ENCODE data around the gene TFR2.

The TFR2 gene

GRCh38 chr7:100641463-100641859, at the start of gene TFR2:
Gene TFR2 (minus strand): TSS chr7:100641552. CDS start chr7:100641509, 43 bp downstream.
- no peak for DNase-seq (ENCODE audit: low read depth in 2 of 2)

- no peak for DNase-seq (ENCODE audit: low read depth in 2 of 2)
Observed at GRCh38 chr7:100689230-100690135, 48.1 kb upstream of the TFR2 start.

DNA sequence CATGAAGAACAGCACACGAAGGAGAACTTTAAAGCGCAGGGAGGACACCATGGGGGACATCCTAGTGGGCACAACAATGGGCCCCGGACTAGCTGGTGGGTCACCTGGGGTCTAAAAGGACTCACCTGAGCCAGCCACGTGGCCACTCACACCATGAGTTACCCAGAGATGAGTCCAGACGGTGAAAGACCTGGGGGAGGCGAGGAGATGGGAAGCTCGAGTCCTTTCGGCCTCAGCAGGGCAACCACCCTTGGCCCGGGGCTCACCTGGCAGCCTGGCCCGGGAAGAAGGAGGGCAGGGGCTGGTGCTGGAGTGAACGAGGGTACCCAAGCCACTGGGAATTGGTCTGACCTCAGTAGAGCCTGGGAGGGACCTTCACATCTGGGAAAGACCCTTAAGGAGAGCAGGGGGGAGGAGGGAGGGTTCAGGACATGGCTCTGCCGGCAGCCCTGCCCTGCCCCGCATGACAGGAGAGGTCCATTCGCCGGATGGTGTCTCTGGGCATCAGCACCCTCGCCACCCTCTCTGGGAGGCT, 47.0 kb upstream of the TFR2 start:
- no peak for DNase-seq (ENCODE audit: low read depth in 2 of 2)

- no peak for DNase-seq (ENCODE audit: low read depth in 2 of 2)
Observed at GRCh38 chr7:100687751-100688300, 46.5 kb upstream of the TFR2 start.

GRCh38 chr7:100687261-100687660, 45.9 kb upstream of the TFR2 start:
- no peak for DNase-seq (ENCODE audit: low read depth in 2 of 2)

DNA sequence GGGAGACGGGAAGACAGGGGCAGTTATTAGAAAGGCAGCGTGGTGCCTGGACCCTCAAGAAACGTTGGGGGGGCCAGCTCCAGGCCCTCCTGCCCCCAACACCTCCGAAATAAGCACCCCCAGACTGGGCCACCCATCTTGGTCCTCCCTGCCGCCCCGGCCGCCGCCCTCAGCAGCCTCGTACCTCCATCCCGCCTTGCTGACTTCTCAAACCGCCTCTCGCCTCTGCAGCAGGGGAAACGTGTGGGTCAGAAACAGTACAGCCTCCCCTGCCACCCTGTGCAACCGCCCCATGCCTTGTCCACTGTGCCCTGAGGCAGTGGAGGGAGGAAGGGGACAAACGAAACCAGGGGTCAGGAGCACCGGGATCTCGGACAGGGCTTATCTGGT, 45.5 kb upstream of the TFR2 start:
- no peak for DNase-seq (ENCODE audit: low read depth in 2 of 2)

DNA sequence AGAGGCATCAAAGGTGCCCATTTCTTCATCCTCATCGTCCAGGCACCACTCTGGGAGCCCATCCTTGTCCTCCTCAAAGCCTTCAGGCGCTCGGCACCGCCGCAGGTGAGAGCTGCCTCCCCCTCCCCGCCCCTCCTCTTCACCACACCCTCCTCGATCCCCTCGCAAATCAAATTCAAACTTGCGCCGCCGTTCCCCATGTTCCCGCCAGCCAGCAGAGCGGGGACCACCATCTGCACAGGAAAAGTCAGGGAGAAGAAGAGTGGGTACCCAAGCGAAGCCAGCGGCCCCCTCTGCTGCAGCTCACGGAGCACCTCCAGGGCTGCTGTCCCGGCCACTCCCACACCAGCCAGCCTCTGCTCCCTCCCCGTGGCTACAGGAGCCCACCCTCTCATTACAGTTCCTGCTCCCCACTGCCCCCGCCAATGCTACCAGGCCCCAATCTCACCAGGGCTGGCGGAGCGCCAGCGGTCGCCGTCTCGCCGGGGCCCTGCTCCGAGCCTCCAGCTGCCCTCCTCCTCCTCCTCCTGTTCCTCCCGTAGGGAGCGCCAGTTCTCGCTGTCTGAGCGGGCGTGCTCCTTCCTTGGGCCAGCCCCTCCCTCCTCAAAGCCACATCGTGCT, 45.0 kb upstream of the TFR2 start:
- no peak for DNase-seq (ENCODE audit: low read depth in 2 of 2)

GRCh38 chr7:100685631-100686145, 44.3 kb upstream of the TFR2 start:
- DNase-seq (ENCODE audit: low read depth in 2 of 2), result no peak

DNA sequence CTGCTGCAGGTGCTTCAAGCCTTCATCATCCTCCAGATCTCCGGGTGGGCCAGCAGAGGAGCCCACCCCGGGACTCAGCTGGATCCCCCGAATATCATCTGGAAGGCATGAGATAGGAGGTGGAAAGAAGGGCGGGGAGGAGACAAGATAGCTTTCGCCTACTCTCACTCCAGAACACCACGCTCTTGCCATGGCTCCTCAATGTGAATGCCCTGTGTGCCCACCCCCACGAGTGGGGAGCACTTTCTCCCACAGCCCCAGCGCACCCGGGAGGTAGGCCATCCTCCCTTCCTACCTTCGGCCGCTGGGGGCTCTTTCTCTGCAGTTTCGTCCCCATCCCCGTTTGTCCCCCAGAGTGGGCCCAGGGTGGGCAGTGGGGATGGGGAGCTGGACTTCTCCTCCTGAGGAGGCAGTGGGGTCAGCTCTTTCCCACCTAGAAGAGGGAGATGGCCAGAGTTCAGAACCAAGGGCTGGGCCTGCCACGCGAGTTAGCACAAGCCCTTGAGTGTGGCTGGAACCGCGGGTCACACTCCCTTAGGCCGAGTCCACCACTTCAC, 43.8 kb upstream of the TFR2 start:
- no peak for DNase-seq (ENCODE audit: low read depth in 2 of 2)

- DNase-seq (ENCODE audit: low read depth in 2 of 2), result no peak
Observed at GRCh38 chr7:100684534-100685042, 43.2 kb upstream of the TFR2 start.

DNA sequence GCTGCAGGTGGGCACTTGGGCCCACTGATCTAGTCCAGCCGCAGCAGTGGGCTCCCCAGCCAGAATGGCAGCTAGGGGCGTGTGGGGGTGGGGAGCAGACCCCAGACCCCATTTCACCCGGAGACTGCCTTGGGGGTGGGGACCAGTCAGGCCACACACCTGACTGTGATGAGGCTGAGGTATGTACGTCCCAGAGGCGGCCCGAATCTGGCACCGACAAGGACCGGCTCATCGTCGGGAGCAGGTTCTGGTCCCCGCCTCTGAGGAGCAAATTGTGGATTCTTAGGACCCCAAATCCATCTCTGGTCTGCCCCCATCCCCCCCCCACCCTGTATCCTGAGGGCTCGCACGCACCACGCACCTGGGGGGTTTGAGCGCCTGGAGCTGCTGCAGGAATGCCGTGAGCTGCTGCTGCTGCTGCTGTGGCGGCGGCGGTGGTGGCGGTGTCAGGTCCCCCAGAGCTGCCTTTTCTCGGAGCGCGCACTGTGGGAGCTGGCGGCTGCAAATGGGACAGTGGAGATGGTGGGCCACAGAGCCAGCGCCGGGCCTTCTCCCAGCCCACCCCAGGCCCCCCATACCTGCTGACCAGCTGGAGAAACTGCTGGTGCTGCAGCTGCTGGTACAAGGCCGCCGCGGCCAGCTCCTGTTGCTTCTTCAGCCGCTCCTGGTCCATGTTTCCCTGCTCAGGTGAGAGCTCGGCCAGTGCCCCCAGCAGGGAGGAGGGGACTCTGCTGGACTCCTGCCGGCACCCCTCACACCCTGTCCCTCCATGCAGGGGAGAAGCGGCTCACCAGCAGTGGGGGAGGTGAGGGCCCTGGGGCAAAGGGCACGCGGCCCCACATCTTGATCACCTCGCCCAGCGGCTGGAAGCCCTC, 42.5 kb upstream of the TFR2 start:
- no peak for DNase-seq (ENCODE audit: low read depth in 2 of 2)

DNA sequence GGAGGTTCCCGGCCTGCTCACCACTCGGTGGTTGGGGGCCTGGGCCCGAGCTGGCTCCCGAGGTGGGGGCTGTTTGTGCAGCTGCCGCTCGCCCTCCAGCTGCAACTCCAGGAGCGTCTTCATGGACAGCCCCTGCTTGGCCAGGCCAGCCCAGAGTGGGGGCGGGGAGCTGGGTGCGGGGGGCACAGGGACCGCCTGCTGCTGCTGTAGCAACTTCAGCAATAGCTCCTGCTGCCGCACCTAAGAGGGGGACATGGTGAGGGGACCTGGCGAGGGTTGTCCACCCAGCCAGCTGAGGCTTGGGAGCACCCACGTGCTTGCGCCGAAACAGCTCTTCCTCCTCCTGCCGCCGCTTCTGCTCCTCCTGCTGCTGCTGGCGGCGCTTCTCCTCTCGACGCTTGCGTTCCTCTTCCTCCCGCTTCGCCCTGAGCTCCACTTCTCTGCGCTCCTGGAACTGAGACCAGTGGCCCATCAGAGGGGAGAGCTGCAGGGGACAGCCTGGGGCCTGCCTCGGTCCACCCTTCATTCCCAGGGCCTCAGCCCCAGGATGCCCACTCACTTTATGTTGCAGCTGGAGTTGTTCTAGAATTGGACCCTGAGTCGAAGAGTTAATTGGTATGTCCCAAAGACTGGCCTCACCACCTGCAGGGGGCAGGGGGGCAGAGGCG, 41.8 kb upstream of the TFR2 start:
- DNase-seq (ENCODE audit: low read depth in 2 of 2), result no peak

- DNase-seq (ENCODE audit: low read depth in 2 of 2), result no peak
Observed at GRCh38 chr7:100682228-100682741, 40.9 kb upstream of the TFR2 start.

- DNase-seq (ENCODE audit: low read depth in 2 of 2), result no peak
Observed at GRCh38 chr7:100681491-100682227, 40.3 kb upstream of the TFR2 start.

DNA sequence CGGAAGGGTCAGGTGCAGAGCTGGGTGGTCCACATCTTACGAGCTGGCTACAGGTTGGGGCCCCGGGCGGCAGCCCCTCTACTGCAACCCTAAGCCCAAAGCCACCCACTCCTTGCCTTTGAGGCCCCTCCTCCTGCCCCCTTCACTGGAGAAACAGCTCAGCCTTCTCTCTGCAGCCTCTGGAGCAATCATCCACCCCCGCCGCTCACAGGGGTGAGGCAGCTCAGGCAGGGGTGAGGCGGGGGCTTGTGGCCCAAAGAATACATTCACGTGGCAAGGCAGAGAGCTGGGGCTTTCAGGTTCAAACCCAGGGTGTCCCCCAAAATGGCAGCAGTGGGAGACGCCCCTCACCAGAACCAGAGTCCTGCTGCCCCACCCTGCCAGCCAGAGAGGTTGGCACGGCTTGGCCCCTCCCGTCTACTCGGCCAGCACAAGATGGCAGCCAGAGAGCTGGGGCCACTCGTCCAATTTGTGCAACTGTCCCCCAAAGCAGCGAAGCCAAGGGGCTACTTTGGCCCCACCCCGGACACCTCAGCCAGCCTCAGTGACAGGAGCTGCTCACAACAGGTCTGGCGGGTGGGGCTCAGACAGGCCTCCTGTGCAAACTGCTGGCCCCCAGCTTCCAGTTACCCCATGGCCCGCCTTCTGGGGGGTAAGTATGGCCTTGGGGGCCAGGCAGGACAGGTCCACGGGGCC, 39.4 kb upstream of the TFR2 start:
- DNase-seq (ENCODE audit: low read depth in 2 of 2), result no peak

DNA sequence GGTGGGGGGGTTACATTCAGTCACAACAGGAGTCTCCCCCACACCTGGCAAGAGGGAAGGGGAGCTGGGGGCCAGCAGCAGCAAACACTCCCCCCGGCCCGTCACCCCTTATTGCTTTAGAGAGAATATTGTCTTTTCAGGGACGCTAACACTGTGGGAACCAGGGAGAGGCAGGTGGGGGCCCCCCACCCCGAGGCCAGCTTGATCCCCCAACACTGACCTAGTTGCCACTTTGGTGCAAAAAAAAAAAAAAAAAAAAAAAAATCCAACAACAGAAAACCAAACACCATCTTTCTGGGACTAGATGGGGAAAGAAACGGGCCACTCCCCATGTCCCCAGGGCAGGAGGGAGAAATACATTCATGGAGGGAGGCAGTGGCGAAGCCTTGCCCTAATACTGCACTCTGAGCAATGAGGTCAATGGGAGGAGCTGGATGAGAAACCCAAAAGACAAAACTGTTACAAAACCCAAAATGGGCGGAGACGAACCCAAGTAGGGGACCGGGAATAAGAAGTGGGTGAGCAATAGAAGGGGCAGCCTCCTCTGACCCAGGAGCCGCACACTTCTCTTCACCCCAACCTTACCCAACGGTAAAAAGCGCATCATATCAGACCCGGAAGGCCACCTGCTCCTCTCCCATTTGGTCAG, 38.7 kb upstream of the TFR2 start:
- DNase-seq (ENCODE audit: low read depth in 2 of 2), result no peak

DNA sequence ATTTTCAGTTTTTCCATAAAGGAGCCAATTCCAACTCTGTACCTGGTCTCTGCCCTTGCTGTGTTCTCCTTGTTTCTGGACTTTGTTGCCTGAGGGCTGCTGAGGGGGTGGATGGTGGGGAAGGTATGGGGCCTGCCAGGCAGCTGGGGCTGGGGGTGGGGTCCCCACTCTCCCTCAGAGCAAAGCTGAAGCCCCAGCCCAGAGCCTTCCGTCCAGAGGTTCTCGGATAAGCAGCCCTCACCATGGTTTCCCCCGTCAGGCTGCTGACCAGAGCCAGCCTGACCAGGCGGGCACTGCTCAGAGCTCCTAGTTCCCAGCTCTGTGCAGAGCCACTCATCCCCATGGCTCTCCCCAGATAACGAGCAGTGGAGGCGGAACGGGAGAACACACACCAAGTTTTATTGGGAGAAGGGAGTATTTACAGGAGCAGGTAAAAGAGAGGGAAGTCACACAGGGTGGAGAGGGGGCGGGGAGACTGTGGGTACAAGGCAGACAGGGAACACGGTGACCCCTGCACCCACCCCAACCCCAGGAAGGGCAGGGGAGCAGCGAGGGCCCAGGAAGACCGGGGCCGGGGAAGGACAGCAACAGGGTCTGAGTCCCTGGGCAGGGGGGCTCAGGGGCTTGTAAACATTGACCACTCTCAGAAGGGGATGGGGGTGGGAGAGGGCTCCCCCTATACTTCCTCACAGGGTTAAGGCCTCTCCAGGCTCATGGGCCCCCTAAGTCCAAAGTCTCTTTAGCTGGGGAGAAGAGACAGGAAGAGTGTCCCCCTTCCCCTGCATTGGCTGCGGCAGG, 38.0 kb upstream of the TFR2 start:
- no peak for DNase-seq (ENCODE audit: low read depth in 2 of 2)

Measured in stimulated activated CD4-positive, alpha-beta T cell treated with anti-CD3 and anti-CD28 coated beads, Interleukin-1b, Interleukin-23, amount 100 ng/mL, for 1 hour (primary cell).